Neural progenitor cell (in vitro differentiated cells): ENCODE measurements around the gene GXYLT2. TPM values are rescaled to one million over a fixed set of nuclear protein-coding genes. Genes with fewer than 3 reads are reported as not detected.
A peak's percentile ranks its signal among the peaks of the same experiment; 100 is the strongest.

Experiments used
- DNase-seq: peaks from one replicate; pipeline ENCODE4 v3.0.0-alpha.2; 2016; ENCODE audit warnings: low spot score
- H2AFZ ChIP-seq: fragments of 200-600 bp; sonication (generic); replicated peaks from 2 replicates; pipeline ENCODE4 v1.6.1; 2016; ENCODE audit warnings: antibody characterized with exemption
- H3F3A ChIP-seq: fragments of 200-600 bp; sonication (generic); 2 replicates; pipeline ENCODE4 v1.6.1; 2016; ENCODE audit warnings: antibody characterized with exemption, low read depth
- H3K27ac ChIP-seq: fragments of 200-600 bp; sonication (generic); 2 replicates; pipeline ENCODE4 v1.5.1; 2016; ENCODE audit warnings: mild to moderate bottlenecking
- H3K27me3 ChIP-seq: fragments of 200-600 bp; sonication (generic); 2 replicates; pipeline ENCODE4 v1.6.1; 2016; ENCODE audit warnings: mild to moderate bottlenecking, moderate library complexity
- H3K36me3 ChIP-seq: fragments of 200-600 bp; sonication (generic); 2 replicates; pipeline ENCODE4 v1.5.1; 2016
- H3K4me1 ChIP-seq: fragments of 200-600 bp; sonication (generic); 2 replicates; pipeline ENCODE4 v1.6.1; 2016; ENCODE audit warnings: mixed run types
- H3K4me2 ChIP-seq: fragments of 200-600 bp; sonication (generic); 2 replicates; pipeline ENCODE4 v1.6.1; 2016
- H3K4me3 ChIP-seq: fragments of 200-600 bp; sonication (generic); 2 replicates; pipeline ENCODE4 v1.5.1; 2016
- H3K79me2 ChIP-seq: fragments of 200-600 bp; sonication (generic); 2 replicates; pipeline ENCODE4 v1.6.1; 2016; ENCODE audit warnings: low read depth
- H3K9ac ChIP-seq: fragments of 200-600 bp; sonication (generic); 2 replicates; pipeline ENCODE4 v1.6.1; 2016
- H3K9me3 ChIP-seq: fragments of 200-600 bp; sonication (generic); 2 replicates; pipeline ENCODE4 v1.5.1; 2016; ENCODE audit warnings: low read depth
- H4K20me1 ChIP-seq: fragments of 200-600 bp; sonication (generic); 2 replicates; pipeline ENCODE4 v1.6.1; 2016; ENCODE audit warnings: low read depth
- H3K27ac Mint-ChIP-seq: 3 replicates; pipeline ENCODE4 v1.8.0; 2021; ENCODE audit warnings: mixed read lengths
- H3K27me3 Mint-ChIP-seq: 2 replicates; pipeline ENCODE4 v1.8.0; 2022; ENCODE audit warnings: low read depth, mild to moderate bottlenecking, inconsistent platforms, moderate library complexity, mixed read lengths; ENCODE audit not compliant: insufficient read depth
- H3K36me3 Mint-ChIP-seq: 3 replicates; pipeline ENCODE4 v1.8.0; 2021; ENCODE audit warnings: mixed read lengths
- H3K4me1 Mint-ChIP-seq: 3 replicates; pipeline ENCODE4 v1.8.0; 2021; ENCODE audit warnings: mixed read lengths
- H3K4me3 Mint-ChIP-seq: 3 replicates; pipeline ENCODE4 v1.8.0; 2021; ENCODE audit warnings: mild to moderate bottlenecking, moderate library complexity, mixed read lengths
- H3K9me3 Mint-ChIP-seq: 3 replicates; pipeline ENCODE4 v1.8.0; 2020; ENCODE audit warnings: mixed read lengths
- CTCF ChIP-seq: fragments of 200-600 bp; sonication (generic); IDR thresholded peaks from 2 replicates; pipeline ENCODE4 v1.5.1; 2017; ENCODE audit warnings: antibody characterized with exemption, mild to moderate bottlenecking
- EZH2 ChIP-seq: fragments of 200-600 bp; sonication (generic); IDR thresholded peaks from 2 replicates; pipeline ENCODE4 v1.6.1; 2017; ENCODE audit warnings: antibody characterized with exemption, mild to moderate bottlenecking, moderate library complexity
- EZH2phosphoT487 ChIP-seq: fragments of 200-600 bp; sonication (generic); IDR thresholded peaks from 2 replicates; pipeline ENCODE4 v1.6.1; 2017; ENCODE audit warnings: antibody characterized with exemption
- total RNA-seq: library from RNA; depleted of rRNA; stranded (reverse); fragments of >200 nt; gene quantifications from 2 replicates; pipeline ENCODE4 v1.2.3, GENCODE V29; 2015; ENCODE audit warnings: low replicate concordance

Gene GXYLT2, protein sequence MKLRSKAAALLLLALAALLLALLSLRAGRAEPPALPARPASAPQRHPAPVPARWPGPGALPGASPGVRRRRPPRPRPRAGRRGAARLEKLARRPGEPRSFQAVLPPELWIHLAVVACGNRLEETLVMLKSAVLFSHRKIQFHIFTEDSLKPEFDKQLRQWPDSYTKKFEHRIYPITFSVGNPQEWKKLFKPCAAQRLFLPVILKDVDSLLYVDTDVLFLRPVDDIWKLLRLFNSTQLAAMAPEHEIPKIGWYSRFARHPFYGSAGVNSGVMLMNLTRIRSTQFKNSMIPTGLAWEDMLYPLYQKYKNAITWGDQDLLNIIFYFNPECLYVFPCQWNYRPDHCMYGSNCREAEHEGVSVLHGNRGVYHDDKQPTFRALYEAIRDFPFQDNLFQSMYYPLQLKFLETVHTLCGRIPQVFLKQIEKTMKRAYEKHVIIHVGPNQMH
- 1.5 and 3.6 TPM in 2 replicates for total RNA-seq

DNA sequence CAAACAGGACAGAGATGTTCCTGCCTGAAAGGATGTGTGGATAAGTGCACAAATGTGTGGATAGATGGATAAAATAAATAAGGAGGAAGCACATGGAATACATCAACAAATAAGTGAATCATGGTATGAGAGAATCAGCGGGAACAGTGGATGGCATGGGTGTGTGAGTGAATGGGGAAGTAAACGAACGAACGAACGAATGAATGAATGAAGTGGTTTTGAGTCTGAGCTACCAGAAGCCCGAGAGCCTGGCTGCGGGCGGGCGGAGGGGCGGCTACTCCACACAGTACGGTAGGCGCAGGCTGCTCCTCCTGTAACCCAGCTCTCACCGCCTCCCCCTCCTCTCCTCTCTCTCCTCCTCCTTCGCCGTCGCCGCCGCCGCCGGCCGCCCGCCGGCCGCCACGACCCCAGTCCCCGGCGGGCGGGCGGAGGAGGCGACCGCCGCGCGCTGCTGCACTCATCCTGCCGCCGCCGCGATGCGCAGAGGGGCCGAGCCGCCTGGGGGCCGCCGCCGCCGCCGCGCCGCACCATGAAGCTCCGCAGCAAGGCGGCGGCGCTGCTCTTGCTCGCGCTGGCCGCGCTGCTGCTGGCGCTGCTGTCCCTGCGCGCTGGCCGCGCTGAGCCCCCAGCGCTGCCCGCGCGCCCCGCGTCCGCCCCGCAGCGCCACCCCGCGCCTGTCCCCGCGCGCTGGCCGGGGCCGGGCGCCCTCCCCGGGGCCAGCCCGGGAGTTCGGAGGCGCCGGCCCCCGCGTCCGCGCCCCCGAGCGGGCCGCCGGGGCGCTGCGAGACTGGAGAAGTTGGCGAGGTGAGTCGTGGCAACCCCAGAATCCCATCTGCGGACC is at the start of gene GXYLT2:
Gene GXYLT2, plus strand, starts transcription at position 342 of the 841 bp plus-strand sequence. Its CDS starts 188 bp downstream, at position 530.
- Histone ChIP-seq H3K9ac (no peak within 1 kb of the TSS), H3K27ac (no peak within 1 kb of the TSS), H3K27me3 (peaks cover 70% of the 10 kb centered on the region), H3K79me2 (no peaks in the 10 kb centered on the region), H4K20me1 (peaks cover 22% of the 10 kb centered on the region), H3K9me3 (no peaks in the 10 kb centered on the region), H3K4me2 (peak within 1 kb of the TSS; percentile 97), H3F3A (peaks cover 26% of the 10 kb centered on the region), H3K4me1 (peaks cover 41% of the 10 kb centered on the region), H3K4me3 (peak within 1 kb of the TSS; percentile 61), H3K36me3 (no peaks in the 10 kb centered on the region), H2AFZ (no peak within 1 kb of the TSS)
- Mint-ChIP-seq H3K4me1 (peaks cover 42% of the 10 kb centered on the region), H3K36me3 (no peaks in the 10 kb centered on the region), H3K4me3 (peak within 1 kb of the TSS; percentile 84), H3K27ac (no peak within 1 kb of the TSS), H3K27me3 (peaks cover 57% of the 10 kb centered on the region), H3K9me3 (peaks cover 9% of the 10 kb centered on the region)
- DNase-seq: peak; percentile 93
- TF ChIP-seq CTCF: no peak
- TF ChIP-seq EZH2: no peak
- TF ChIP-seq EZH2phosphoT487: no peak

- Histone ChIP-seq H3K4me3 (no peak overlapping the region), H3K4me2 (no peak overlapping the region), H3K27ac (no peak overlapping the region), H3K9me3 (no peaks in the 10 kb centered on the region), H3F3A (no peaks in the 10 kb centered on the region), H3K4me1 (no peaks in the 10 kb centered on the region), H3K79me2 (no peaks in the 10 kb centered on the region), H3K36me3 (peaks cover 6% of the 10 kb centered on the region), H3K9ac (no peak overlapping the region), H3K27me3 (no peaks in the 10 kb centered on the region), H2AFZ (no peak overlapping the region), H4K20me1 (no peaks in the 10 kb centered on the region)
- Mint-ChIP-seq H3K27ac (no peak overlapping the region), H3K27me3 (no peaks in the 10 kb centered on the region), H3K9me3 (no peaks in the 10 kb centered on the region), H3K36me3 (peaks cover 16% of the 10 kb centered on the region), H3K4me3 (no peak overlapping the region), H3K4me1 (no peaks in the 10 kb centered on the region)
- DNase-seq: no peak
- TF ChIP-seq EZH2phosphoT487: no peak
- no peak for TF ChIP-seq CTCF
- no peak for TF ChIP-seq EZH2
These were observed 48.8 kb upstream of the GXYLT2 start for GRCh38 chr3:72839057-72839456.

- TF ChIP-seq EZH2phosphoT487: no peak
- TF ChIP-seq CTCF: no peak
- no peak for TF ChIP-seq EZH2
- Histone ChIP-seq H3F3A (no peaks in the 10 kb centered on the region), H3K27me3 (peaks cover 23% of the 10 kb centered on the region), H2AFZ (no peak overlapping the region), H3K79me2 (peaks cover 27% of the 10 kb centered on the region), H3K4me1 (peaks cover 7% of the 10 kb centered on the region), H3K9me3 (no peaks in the 10 kb centered on the region), H3K4me3 (no peak overlapping the region), H3K9ac (no peak overlapping the region), H3K27ac (no peak overlapping the region), H3K4me2 (no peak overlapping the region), H4K20me1 (peaks cover 12% of the 10 kb centered on the region), H3K36me3 (peaks cover 6% of the 10 kb centered on the region)
- H3K4me1 Mint-ChIP-seq: peaks cover 19% of the 10 kb centered on the region
- no peak overlapping the region for H3K4me3 Mint-ChIP-seq
- no peak overlapping the region for H3K27ac Mint-ChIP-seq
- DNase-seq: no peak
- H3K27me3 Mint-ChIP-seq: peaks cover 12% of the 10 kb centered on the region
- H3K9me3 Mint-ChIP-seq: no peaks in the 10 kb centered on the region
- H3K36me3 Mint-ChIP-seq: peaks cover 10% of the 10 kb centered on the region
These were observed 43.3 kb upstream of the GXYLT2 start for GRCh38 chr3:72844436-72844993.
